Common myeloid progenitor, CD34-positive (primary cell): ENCODE measurements around the gene TRAPPC2L.

ENCODE experiments used
- CTCF ChIA-PET: fragments of 350-600 bp; sonication (Branson Sonifier 250); formaldehyde crosslinking; loops from one replicate; lab custom pipeline; 2021; ENCODE audit warnings: antibody characterized with exemption; lab: Charles Lee
- POLR2A ChIA-PET: fragments of 350-600 bp; sonication (Branson Sonifier 250); formaldehyde crosslinking; loops from one replicate; lab custom pipeline; 2021; ENCODE audit warnings: antibody characterized with exemption; lab: Charles Lee
- DNase-seq, 3 donors: peaks; one replicate each; pipeline versions ENCODE4 v3.0.0 to v3.0.0-alpha.2; 2013
- H3K27ac ChIP-seq, 2 experiments: 1 replicate in 1 of 2; 2 replicates in 1 of 2; pipeline ENCODE4 v1.7.0; 2013; ENCODE audit warnings: inconsistent platforms in 2 of 2, low read length in 2 of 2, mild to moderate bottlenecking in 2 of 2, low read depth in 1 of 2, moderate library complexity in 1 of 2; ENCODE audit not compliant: severe bottlenecking in 2 of 2, insufficient read depth in 1 of 2, poor library complexity in 1 of 2
- H3K27me3 ChIP-seq, 5 experiments: replicated peaks in 2 of 5; 1 replicate in 3 of 5; 2 replicates in 2 of 5; pipeline versions ENCODE4 v1.6.1 to v1.7.0; 2013; ENCODE audit warnings: low read length in 4 of 5, mild to moderate bottlenecking in 2 of 5, moderate library complexity in 2 of 5, inconsistent platforms in 1 of 5; ENCODE audit not compliant: insufficient read depth in 5 of 5, control insufficient read depth in 4 of 5
- H3K36me3 ChIP-seq, 4 experiments: 1 replicate in 2 of 4; 2 replicates in 2 of 4; pipeline versions ENCODE4 v1.6.1 to v1.7.0; 2013; ENCODE audit warnings: low read length in 3 of 4, control low read depth in 1 of 4, mild to moderate bottlenecking in 1 of 4; ENCODE audit not compliant: control insufficient read depth in 4 of 4, insufficient read depth in 4 of 4
- H3K4me1 ChIP-seq, 4 experiments: 1 replicate in 3 of 4; 2 replicates in 1 of 4; pipeline versions ENCODE4 v1.6.1 to v1.7.1; 2013; ENCODE audit warnings: low read length in 3 of 4, mild to moderate bottlenecking in 3 of 4, control low read depth in 1 of 4, inconsistent platforms in 1 of 4, moderate library complexity in 1 of 4; ENCODE audit not compliant: control insufficient read depth in 4 of 4, insufficient read depth in 4 of 4; ENCODE audit errors: control extremely low read depth in 1 of 4
- H3K4me3 ChIP-seq, 7 experiments: 1 replicate in 4 of 7; 2 replicates in 3 of 7; pipeline versions ENCODE4 v1.5.1 to v1.7.0; 2013; ENCODE audit warnings: mild to moderate bottlenecking in 7 of 7, low read length in 6 of 7, moderate library complexity in 6 of 7, inconsistent platforms in 2 of 7, low read depth in 2 of 7, control low read depth in 1 of 7; ENCODE audit not compliant: insufficient read depth in 4 of 7, control insufficient read depth in 1 of 7; ENCODE audit errors: extremely low read depth in 1 of 7
- H3K9me3 ChIP-seq, 5 experiments: 1 replicate in 4 of 5; 2 replicates in 1 of 5; pipeline versions ENCODE4 v1.6.1 to v1.7.1; 2013; ENCODE audit warnings: low read length in 4 of 5, mild to moderate bottlenecking in 2 of 5, inconsistent platforms in 1 of 5, low read depth in 1 of 5, moderate library complexity in 1 of 5; ENCODE audit not compliant: control insufficient read depth in 4 of 5, insufficient read depth in 2 of 5; ENCODE audit errors: control extremely low read depth in 1 of 5
- WGBS: methylation state at CpG from one replicate; pipeline ENCODE4 v1.1.5; 2013; ENCODE audit not compliant: insufficient coverage; 5-methylcytosine and 5-hydroxymethylcytosine counted together

TRAPPC2L gene

DNA sequence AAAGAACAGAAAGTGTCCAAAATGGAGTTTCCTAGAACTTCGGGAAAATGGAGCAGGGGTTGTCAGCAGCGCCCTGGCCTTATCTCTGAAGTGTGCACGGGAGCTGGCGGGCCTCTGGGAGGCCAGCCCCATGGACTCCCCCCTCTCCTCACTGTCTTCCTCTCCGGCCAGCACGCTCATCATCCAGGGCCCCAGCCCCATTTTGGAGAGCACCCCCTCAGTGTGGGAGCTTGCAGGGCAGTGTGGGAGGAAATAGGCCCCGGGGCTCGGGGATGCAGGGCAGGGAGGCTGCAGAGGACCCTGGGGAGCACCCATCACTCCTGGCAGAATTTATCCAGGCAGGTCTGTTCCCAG, 14.4 kb downstream of the TRAPPC2L start:
- no peaks in the 10 kb centered on the region for H3K9me3 ChIP-seq
- H3K27ac ChIP-seq: no peak overlapping the region
- CTCF ChIA-PET: interaction anchor here (0.9 kb wide), 1 partner anchor 9 kb away, joined by 4 read pairs; no protein-coding TSS in a partner anchor
- peaks cover 0 to 28% (median 17%) of the 10 kb centered on the region in 4 experiments for H3K36me3 ChIP-seq
- H3K27me3 ChIP-seq: peaks cover 0 to 17% (median 0%) of the 10 kb centered on the region in 5 experiments
- H3K4me3 ChIP-seq: peak overlapping the region in 3 of 7 experiments; percentile 8 to 55 (median 19)
- WGBS: 13% methylated on average over 4 of the region's 8 CpGs
- peaks cover 0 to 15% (median 7%) of the 10 kb centered on the region in 4 experiments for H3K4me1 ChIP-seq
- POLR2A ChIA-PET: interaction anchor here (0.9 kb wide), 1 partner anchor 10 kb away, joined by 3 read pairs; no protein-coding TSS in a partner anchor
- peak in 1 of 3 donors; percentile 30 for DNase-seq

DNA sequence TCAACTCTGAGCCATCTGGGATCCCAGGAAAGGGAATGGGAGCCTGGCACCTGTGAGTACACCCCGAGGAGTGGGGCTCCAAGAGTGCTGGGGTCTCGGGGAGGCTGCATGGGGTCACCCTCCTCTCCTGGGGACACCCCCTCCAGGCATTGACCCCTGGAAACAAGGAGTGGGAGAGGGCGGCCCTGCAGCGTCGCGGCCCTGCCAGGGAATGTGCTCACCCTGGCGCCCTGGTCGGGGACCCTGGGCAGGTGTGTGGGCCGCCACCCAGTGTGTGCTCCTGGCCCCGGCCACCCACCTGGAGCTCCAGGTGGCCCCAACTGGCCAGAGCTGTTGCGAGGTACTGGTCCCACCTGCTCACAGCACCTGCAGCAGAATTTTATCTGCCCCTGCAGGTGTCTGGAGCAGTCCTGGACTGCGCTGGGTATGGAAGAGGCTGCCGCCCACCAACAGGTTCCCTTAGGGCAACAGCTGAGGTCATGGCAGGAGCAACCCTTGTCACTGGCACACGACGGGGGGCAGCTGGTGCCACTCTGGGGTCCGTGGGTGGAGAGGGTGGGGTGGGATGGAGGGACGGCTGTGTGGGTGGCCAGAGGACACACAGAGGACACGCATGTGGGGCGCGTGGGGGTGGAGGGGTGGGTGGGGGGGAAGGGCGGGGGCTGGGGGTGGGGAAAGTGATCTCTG, 14.9 kb downstream of the TRAPPC2L start:
- no peak overlapping the region for H3K4me3 ChIP-seq
- ChIA-PET POLR2A (interaction anchor here (0.9 kb wide), 1 partner anchor 10 kb away, joined by 3 read pairs; no protein-coding TSS in a partner anchor), CTCF (interaction anchor here (0.9 kb wide), 1 partner anchor 8 kb away, joined by 4 read pairs; no protein-coding TSS in a partner anchor)
- no peaks in the 10 kb centered on the region for H3K9me3 ChIP-seq
- no peak overlapping the region for H3K27ac ChIP-seq
- H3K36me3 ChIP-seq: peaks cover 0 to 33% (median 21%) of the 10 kb centered on the region in 4 experiments
- no peak for DNase-seq
- WGBS: 83% methylated on average over 15 of the region's 21 CpGs
- H3K4me1 ChIP-seq: peaks cover 0 to 15% (median 7%) of the 10 kb centered on the region in 4 experiments
- H3K27me3 ChIP-seq: peaks cover 0 to 17% (median 0%) of the 10 kb centered on the region in 5 experiments

DNA sequence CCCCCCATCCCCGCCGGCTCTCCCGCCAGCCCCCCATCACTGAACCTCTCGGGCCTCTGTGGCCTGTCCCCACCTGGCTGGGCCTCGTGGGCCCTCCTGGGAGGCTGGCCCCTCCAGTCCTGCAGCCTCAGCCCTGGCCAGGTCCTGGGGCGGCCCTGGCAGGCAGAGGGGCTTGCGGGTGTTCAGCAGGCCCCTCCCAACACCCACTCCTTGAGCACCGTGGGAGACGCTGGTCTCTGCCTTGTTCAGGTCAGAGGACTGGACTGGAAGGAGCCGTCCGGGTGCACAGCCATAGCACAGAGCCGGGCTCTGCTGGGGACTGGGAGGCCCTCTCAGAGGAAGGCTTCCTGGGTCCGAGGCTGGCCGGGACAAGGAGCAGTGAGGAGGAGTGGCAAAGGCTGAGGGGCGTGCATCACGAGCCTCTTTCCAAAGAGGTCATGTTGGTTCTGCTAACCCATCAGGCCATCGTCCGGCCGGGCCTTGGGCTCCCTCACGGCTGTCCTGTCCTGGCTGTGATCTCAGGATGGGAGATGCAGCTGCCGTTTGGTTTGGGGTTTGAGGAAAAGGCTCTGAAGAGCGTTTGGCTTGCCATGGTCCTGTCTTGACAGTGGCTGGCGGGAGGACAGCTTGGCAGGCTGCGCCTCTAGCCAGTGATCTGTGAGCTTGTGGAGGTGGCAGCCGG, 15.9 kb downstream of the TRAPPC2L start:
- Histone ChIP-seq H3K27ac (no peak overlapping the region), H3K36me3 (peaks cover 0 to 42% (median 27%) of the 10 kb centered on the region in 4 experiments), H3K4me1 (peaks cover 0 to 15% (median 7%) of the 10 kb centered on the region in 4 experiments), H3K4me3 (no peak overlapping the region), H3K27me3 (peaks cover 0 to 17% (median 0%) of the 10 kb centered on the region in 5 experiments), H3K9me3 (no peaks in the 10 kb centered on the region)
- ChIA-PET POLR2A (interaction anchor here (0.6 kb wide), 1 partner anchor 117 kb away, joined by 5 read pairs; no protein-coding TSS in a partner anchor), CTCF (interaction anchor here (1.0 to 1.5 kb wide), 2 partner anchors 15 to 136 kb away, joined by 3 to 5 read pairs; no protein-coding TSS in a partner anchor)
- WGBS: 74% methylated on average over 22 of the region's 25 CpGs
- no peak for DNase-seq

DNA sequence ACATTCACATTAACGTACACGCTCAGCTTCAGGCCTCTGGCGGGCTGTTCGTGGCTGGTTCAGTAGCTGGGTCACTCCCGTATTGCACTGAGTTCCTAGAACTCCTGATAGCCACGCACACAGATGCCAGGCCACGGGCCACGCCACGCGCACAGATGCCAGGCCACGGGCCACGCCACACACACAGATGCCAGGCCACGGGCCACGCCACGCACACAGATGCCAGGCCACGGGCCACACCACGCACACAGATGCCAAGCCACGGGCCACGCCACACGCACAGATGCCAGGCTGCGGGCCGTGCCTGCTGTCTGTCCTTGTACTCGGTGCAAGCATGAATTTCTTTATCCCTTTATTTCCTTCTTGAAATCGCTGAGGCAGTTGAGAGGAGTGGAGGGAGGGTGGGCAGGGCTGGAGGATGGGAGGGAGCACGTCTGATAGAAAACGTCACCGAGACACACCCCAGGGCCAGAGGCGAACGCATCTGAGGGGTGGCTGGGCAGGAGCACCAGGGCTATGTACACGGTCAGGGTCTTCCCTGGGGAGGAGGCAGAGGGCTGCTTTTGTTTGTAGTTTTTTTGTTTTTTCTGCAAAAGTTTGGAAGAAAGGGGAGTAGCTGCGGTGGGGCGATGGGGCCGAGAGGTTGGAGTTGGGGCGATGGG, 18.1 kb downstream of the TRAPPC2L start:
- peaks cover 0 to 17% (median 0%) of the 10 kb centered on the region in 5 experiments for H3K27me3 ChIP-seq
- ChIA-PET POLR2A (no interaction called here), CTCF (interaction anchor here (0.9 to 2.1 kb wide), 2 partner anchors 9 to 18 kb away, joined by 3 to 5 read pairs; partner anchors contain the start of genes PABPN1L and TRAPPC2L)
- H3K36me3 ChIP-seq: peaks cover 3 to 63% (median 45%) of the 10 kb centered on the region in 4 experiments
- no peaks in the 10 kb centered on the region for H3K9me3 ChIP-seq
- H3K4me3 ChIP-seq: no peak overlapping the region
- no peak overlapping the region for H3K27ac ChIP-seq
- peak in 2 of 3 donors; percentile 42 to 48 for DNase-seq
- 93% methylated on average over 24 of the region's 34 CpGs for WGBS
- H3K4me1 ChIP-seq: peaks cover 0 to 15% (median 7%) of the 10 kb centered on the region in 4 experiments

DNA sequence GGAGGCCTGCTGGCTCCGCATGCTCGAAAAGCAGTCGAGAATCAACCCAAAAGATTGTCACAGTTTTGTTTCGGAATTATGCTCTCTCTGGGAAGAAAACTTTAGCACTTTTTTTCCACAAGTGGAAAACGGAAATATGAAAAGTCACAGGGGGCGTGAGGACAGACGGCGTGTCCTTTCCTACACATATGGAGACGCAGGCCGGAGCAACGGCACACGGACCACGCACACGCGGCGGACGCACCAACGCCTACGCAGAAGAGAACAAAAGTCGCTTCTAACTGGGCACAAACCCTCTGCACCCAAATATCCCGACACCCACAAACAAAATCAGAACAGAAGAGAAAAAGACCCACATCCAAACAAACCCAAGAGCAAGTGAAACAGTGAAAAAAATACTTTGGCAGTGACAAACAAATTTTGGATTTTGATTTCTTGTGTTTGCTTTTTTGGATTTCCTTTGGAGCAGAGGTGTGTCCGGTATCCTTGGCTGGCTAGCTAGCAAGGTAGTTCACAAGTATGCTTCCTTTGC, 18.8 kb downstream of the TRAPPC2L start:
- Histone ChIP-seq H3K4me3 (no peak overlapping the region), H3K27me3 (peaks cover 0 to 11% (median 0%) of the 10 kb centered on the region in 5 experiments), H3K9me3 (no peaks in the 10 kb centered on the region), H3K27ac (no peak overlapping the region), H3K36me3 (peaks cover 6 to 70% (median 51%) of the 10 kb centered on the region in 4 experiments), H3K4me1 (peaks cover 0 to 9% (median 4%) of the 10 kb centered on the region in 4 experiments)
- ChIA-PET CTCF (interaction anchor here (0.9 to 2.1 kb wide), 3 partner anchors 10 to 280 kb away, joined by 3 to 5 read pairs (median 3); partner anchors contain the start of genes PABPN1L and TRAPPC2L), POLR2A (no interaction called here)
- no peak for DNase-seq
- WGBS: 93% methylated on average over 9 of the region's 22 CpGs

DNA sequence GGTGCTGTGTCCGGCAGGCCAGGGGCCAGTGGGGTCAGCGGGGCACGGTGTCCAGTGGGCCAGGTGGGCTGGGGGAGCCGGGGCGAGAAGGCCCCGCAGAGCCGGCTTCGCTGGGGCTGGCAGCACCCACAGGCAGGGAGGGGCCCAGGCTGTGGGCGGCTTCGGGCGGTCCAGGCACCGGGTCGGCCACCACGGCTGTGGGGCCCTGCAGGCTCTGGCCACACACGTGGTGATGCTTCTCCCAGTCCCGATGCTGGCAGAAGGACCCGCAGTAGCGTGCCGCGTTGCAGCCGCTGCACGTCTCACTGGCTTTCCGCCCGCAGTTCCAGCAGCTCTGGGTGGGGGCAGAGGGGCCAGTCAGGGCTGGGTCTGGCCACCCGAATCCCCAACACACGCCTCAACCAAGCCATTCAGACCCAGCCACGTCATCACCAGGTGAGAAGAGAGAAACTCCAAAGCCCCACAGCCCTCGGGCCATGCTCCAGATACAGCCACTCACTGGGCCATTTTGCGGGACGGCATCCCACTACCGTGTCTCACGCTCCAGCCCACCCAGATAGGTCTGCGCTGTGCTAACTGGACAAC, 20.1 kb downstream of the TRAPPC2L start:
- ChIA-PET POLR2A (no interaction called here), CTCF (interaction anchor here (1.4 to 2.1 kb wide), 2 partner anchors 11 to 278 kb away, joined by 3 to 5 read pairs; partner anchors contain the start of gene PABPN1L)
- Histone ChIP-seq H3K27ac (no peak overlapping the region), H3K36me3 (peaks cover 6 to 82% (median 61%) of the 10 kb centered on the region in 4 experiments), H3K9me3 (no peaks in the 10 kb centered on the region), H3K27me3 (no peaks in the 10 kb centered on the region), H3K4me3 (no peak overlapping the region), H3K4me1 (no peaks in the 10 kb centered on the region)
- WGBS: 96% methylated on average over 31 of the region's 33 CpGs
- DNase-seq: no peak
